Fibroblast of lung (primary cell): ENCODE results near the gene FMNL2. TPM values are rescaled to one million over a fixed set of nuclear protein-coding genes. Genes with fewer than 3 reads are reported as not detected.

Source experiments
- DNase-seq, 2 donors: peaks; one replicate each; pipeline versions ENCODE4 v3.0.0 to v3.0.0-alpha.2; 2010; ENCODE audit warnings: low read depth in 2 of 2
- H2AFZ ChIP-seq: 2 replicates; pipeline ENCODE4 v1.5.1; 2012; ENCODE audit warnings: low read length, control low read depth, inconsistent platforms
- H3K27ac ChIP-seq: 2 replicates; pipeline ENCODE4 v1.5.1; 2011; ENCODE audit warnings: low read length, control low read depth; ENCODE audit not compliant: insufficient read depth
- H3K27me3 ChIP-seq: 2 replicates; pipeline ENCODE4 v1.5.1; 2011; ENCODE audit warnings: mild to moderate bottlenecking, low read length; ENCODE audit not compliant: control insufficient read depth, insufficient read depth
- H3K36me3 ChIP-seq: 2 replicates; pipeline ENCODE4 v1.5.1; 2011; ENCODE audit warnings: low read length; ENCODE audit not compliant: control insufficient read depth, insufficient read depth
- H3K4me1 ChIP-seq: 2 replicates; pipeline ENCODE4 v1.5.1; 2011; ENCODE audit warnings: low read length; ENCODE audit not compliant: control insufficient read depth, insufficient read depth; ENCODE audit errors: extremely low read depth
- H3K4me2 ChIP-seq: 2 replicates; pipeline ENCODE4 v1.5.1; 2011; ENCODE audit warnings: low read length, control low read depth; ENCODE audit not compliant: insufficient read depth; ENCODE audit errors: extremely low read depth
- H3K4me3 ChIP-seq, 4 experiments: fragments of 200-600 bp in 1 of 4; sonication (generic) in 1 of 4; replicated peaks in 1 of 4; 2 replicates each; pipeline ENCODE4 v1.5.1; 2011 to 2016; ENCODE audit warnings: low read length in 4 of 4, low read depth in 3 of 4, mild to moderate bottlenecking in 3 of 4, control low read depth in 2 of 4, inconsistent platforms in 1 of 4, mixed read lengths in 1 of 4; ENCODE audit not compliant: insufficient read depth in 1 of 4; ENCODE audit errors: control extremely low read depth in 1 of 4
- H3K79me2 ChIP-seq: 2 replicates; pipeline ENCODE4 v1.5.1; 2012; ENCODE audit warnings: mild to moderate bottlenecking, low read length, inconsistent platforms; ENCODE audit not compliant: control insufficient read depth, insufficient read depth
- H3K9ac ChIP-seq: 2 replicates; pipeline ENCODE4 v1.5.1; 2011; ENCODE audit warnings: mild to moderate bottlenecking, low read length, control low read depth; ENCODE audit not compliant: insufficient read depth
- H3K9me3 ChIP-seq: 2 replicates; pipeline ENCODE4 v1.5.1; 2012; ENCODE audit warnings: low read depth, low read length; ENCODE audit not compliant: control insufficient read depth, insufficient read depth
- H4K20me1 ChIP-seq: 2 replicates; pipeline ENCODE4 v1.5.1; 2011; ENCODE audit warnings: low read length; ENCODE audit not compliant: control insufficient read depth, insufficient read depth; ENCODE audit errors: extremely low read depth
- EZH2 ChIP-seq: IDR thresholded peaks from 2 replicates; pipeline ENCODE4 v1.5.1; 2012; ENCODE audit warnings: low read length, control low read depth, mild to moderate bottlenecking; ENCODE audit errors: missing control alignments
- polyA plus RNA-seq, 2 donors: library from polyadenylated mRNA; depleted of rRNA in 1 of 2; stranded (reverse) in 1 of 2; unstranded in 1 of 2; fragments of >200 nt; gene quantifications; 2 replicates each; pipeline ENCODE4 v1.2.1, GENCODE V29; 2011 to 2012; ENCODE audit warnings: missing spikeins in 1 of 2
- total RNA-seq: library from RNA; depleted of rRNA; stranded (reverse); fragments of >200 nt; gene quantifications from 2 replicates; pipeline ENCODE4 v1.2.1, GENCODE V29; 2014
- TF ChIP-seq, protein P1 (sequence below), 2 donors: IDR thresholded peaks in 1 of 2; conservative IDR thresholded peaks in 1 of 2; 1 replicate in 1 of 2; 2 replicates in 1 of 2; pipeline ENCODE4 v1.5.1; 2011 to 2012; ENCODE audit warnings: low read length in 2 of 2, control low read depth in 1 of 2, inconsistent platforms in 1 of 2, low read depth in 1 of 2, mild to moderate bottlenecking in 1 of 2

The FMNL2 gene
- total and polyA plus RNA-seq, 2 donors (not counting 1 experiment from before 2014, with no cell fraction given): 12.0 to 30.2 TPM

DNA sequence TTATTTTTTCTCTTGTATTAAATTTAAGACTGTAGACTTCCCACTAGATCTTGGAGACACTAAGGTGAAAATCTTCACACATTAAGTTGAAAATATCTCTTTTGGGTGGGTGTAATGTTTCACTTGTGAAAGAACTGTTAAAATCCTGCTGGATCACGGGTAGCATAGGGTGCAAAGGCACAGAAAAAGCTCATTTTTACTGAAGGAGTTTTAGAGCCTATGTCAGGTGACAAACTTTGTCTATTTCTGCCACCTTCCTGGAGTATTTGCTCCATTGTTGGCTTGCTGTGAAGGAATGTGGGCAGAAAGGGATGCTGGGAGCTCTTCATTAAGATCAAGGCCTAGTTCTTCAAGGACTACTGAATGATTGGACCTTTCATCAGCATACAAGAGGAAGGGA lies 119.4 kb downstream of the FMNL2 start:
- Histone ChIP-seq H3K9me3 (no peaks in the 10 kb centered on the region), H3K27ac (no peak overlapping the region), H3K79me2 (no peaks in the 10 kb centered on the region), H4K20me1 (no peaks in the 10 kb centered on the region), H3K27me3 (no peaks in the 10 kb centered on the region), H2AFZ (no peak overlapping the region), H3K36me3 (no peaks in the 10 kb centered on the region), H3K4me1 (peaks cover 2% of the 10 kb centered on the region), H3K4me3 (no peak overlapping the region), H3K9ac (no peak overlapping the region), H3K4me2 (no peak overlapping the region)
- DNase-seq: no peak
- no peak for TF ChIP-seq EZH2
- TF ChIP-seq, protein P1, sequence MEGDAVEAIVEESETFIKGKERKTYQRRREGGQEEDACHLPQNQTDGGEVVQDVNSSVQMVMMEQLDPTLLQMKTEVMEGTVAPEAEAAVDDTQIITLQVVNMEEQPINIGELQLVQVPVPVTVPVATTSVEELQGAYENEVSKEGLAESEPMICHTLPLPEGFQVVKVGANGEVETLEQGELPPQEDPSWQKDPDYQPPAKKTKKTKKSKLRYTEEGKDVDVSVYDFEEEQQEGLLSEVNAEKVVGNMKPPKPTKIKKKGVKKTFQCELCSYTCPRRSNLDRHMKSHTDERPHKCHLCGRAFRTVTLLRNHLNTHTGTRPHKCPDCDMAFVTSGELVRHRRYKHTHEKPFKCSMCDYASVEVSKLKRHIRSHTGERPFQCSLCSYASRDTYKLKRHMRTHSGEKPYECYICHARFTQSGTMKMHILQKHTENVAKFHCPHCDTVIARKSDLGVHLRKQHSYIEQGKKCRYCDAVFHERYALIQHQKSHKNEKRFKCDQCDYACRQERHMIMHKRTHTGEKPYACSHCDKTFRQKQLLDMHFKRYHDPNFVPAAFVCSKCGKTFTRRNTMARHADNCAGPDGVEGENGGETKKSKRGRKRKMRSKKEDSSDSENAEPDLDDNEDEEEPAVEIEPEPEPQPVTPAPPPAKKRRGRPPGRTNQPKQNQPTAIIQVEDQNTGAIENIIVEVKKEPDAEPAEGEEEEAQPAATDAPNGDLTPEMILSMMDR (conservative IDR thresholded peaks at IDR 0.05 in 1 of 2, IDR thresholded peaks at IDR 0.05 in 1 of 2; ENCODE audit: low read depth in 1 of 2, low read length in 2 of 2): no peak

DNA sequence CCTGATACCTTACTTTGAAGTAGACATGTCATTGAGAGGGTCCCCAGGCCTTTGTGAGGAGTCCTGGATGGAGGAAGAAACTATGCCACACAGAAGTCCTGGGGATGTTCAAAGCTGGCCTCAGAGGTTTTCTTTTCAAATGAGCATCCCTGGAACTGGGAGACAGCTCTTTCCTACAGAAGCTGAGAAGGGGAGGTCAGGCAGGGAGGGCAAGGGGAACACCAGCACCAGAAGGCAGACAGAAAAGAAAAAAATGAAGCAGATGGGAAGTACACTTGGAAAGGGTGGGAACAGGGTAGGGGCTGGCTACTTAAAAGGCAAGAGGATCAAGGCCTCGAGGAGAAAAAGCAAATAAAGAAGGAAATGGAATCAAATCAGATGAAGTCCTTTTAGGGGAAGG lies 120.0 kb downstream of the FMNL2 start:
- Histone ChIP-seq H3K27ac (no peak overlapping the region), H3K79me2 (no peaks in the 10 kb centered on the region), H3K36me3 (no peaks in the 10 kb centered on the region), H3K27me3 (no peaks in the 10 kb centered on the region), H3K4me2 (no peak overlapping the region), H2AFZ (no peak overlapping the region), H3K9me3 (no peaks in the 10 kb centered on the region), H3K4me1 (peaks cover 2% of the 10 kb centered on the region), H3K4me3 (no peak overlapping the region), H3K9ac (no peak overlapping the region), H4K20me1 (no peaks in the 10 kb centered on the region)
- TF ChIP-seq, protein P1 (conservative IDR thresholded peaks at IDR 0.05 in 1 of 2, IDR thresholded peaks at IDR 0.05 in 1 of 2; ENCODE audit: low read depth in 1 of 2, low read length in 2 of 2): no peak
- no peak for TF ChIP-seq EZH2
- no peak for DNase-seq

DNA sequence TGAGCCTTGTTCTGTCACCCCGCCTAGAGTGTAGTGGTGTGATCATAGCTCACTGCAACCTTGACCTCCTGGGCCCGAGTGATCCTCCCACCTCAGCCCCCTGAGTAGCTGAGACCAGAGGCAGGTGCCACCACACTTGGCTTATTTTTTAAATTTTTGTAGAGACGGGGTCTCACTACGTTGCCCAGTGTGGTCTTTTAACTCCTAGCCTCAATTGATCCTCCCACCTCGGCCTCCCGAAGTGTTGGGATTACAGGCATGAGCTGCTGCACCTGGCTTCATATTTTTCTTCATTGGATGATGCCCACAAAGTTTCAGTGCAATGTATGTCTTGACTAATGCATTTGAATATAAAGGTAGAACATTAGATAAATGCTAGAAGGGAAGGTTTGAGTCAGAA lies 120.8 kb downstream of the FMNL2 start:
- H2AFZ ChIP-seq: no peak overlapping the region
- TF ChIP-seq, protein P1 (conservative IDR thresholded peaks at IDR 0.05 in 1 of 2, IDR thresholded peaks at IDR 0.05 in 1 of 2; ENCODE audit: low read depth in 1 of 2, low read length in 2 of 2): no peak
- no peak for TF ChIP-seq EZH2
- H3K27me3 ChIP-seq: no peaks in the 10 kb centered on the region
- no peak overlapping the region for H3K4me2 ChIP-seq
- H3K9me3 ChIP-seq: no peaks in the 10 kb centered on the region
- H3K79me2 ChIP-seq: no peaks in the 10 kb centered on the region
- H3K4me3 ChIP-seq: no peak overlapping the region
- no peaks in the 10 kb centered on the region for H3K36me3 ChIP-seq
- H3K4me1 ChIP-seq: peaks cover 2% of the 10 kb centered on the region
- no peak overlapping the region for H3K9ac ChIP-seq
- no peaks in the 10 kb centered on the region for H4K20me1 ChIP-seq
- H3K27ac ChIP-seq: no peak overlapping the region
- DNase-seq: no peak
